Activated gamma-delta T cell (primary cell): ENCODE measurements around the gene IGF1.

ENCODE experiments used
- DNase-seq: peaks from one replicate; lab custom pipeline; 2025; lab: John Stamatoyannopoulos, UW
- total RNA-seq, 2 donors: gene quantifications; one replicate each; lab custom pipeline; 2026; lab: John Stamatoyannopoulos, UW

IGF1 gene
- total RNA-seq = 0.05 to 0.44 reads per million in 2 donors

GRCh38 chr12:102480406-102480805 is at the start of gene IGF1:
Gene IGF1, minus strand, starts transcription at chr12:102480563. Its CDS starts 182 bp downstream, at chr12:102480381.
- no peak for DNase-seq

- DNase-seq = no peak
Measured at GRCh38 chr12:102528111-102528510, 47.7 kb upstream of the IGF1 start.

DNA sequence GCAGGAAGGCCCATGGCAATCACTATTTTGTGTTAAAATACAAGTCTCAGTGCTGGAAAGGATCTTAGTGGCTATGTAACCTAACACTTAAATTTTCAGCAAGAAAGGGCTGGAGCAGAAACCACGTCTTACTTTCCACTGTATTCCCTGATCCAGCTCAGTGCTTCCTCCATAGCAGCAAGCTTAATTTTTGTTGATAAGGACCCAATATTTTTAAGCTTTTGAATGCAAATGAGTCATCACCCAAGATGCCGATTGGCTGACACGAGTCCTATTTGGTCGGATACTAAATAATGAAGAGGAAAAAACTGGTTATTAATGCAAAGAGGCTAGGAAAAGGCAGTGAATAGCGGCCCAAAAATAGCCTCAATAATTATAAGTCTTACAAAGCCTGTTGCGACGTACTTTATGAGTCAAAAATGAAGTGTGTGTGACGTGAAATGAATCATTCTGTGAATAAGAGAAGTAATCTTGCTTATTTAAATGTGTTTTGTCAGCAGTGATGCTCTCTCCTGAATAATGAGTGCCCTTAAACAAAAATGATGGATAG is 46.9 kb upstream of the IGF1 start:
- DNase-seq = no peak

- no peak for DNase-seq
Measured at GRCh38 chr12:102526656-102527055, 46.3 kb upstream of the IGF1 start.

DNA sequence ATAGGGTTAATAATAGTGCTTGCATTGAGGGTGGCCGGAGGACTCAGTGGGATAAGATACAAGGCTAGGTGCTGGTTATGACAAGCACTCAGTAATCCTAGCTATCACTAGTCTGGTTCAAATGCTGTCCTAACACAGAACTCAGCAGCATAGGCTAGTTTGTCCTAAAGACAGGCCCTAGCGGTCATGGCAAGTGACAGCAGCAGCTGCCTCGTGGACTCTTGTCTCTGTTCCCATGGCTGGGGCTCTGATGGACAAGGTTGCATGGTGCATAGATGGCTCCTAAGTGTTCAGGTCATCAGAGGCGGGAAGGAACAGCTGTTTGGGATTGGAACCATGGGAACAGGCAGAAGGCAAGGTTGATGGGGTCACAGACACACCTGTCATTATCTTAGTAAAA is 42.4 kb upstream of the IGF1 start:
- no peak for DNase-seq

DNA sequence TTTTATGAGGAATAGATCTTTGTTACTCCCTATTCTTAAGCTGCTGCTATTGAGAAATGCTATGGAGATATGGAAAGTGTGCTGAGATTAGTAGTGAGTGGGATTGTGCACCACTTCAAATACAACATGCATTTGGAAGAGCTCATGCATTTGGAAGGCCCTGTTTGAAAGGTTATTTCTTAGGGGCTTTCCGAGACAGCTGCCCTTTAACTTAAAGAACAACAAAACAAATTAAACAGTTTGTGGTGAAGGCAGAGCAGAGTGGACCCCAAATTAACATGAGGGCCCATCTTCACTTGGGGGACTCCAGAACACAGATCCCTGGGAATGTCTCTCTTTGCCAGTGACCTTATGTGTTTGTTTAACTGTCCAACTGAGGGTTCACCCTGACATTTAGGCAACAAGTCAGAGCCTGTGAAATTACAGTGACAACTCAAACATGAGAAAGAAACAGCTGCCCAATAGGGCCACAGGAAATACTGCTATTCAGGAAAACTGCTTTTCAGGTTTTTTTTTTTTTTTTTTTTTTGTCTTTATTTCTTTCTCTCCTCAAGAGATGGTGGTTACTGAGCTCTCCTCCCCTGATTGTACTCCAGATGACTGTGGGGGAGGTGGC is 41.4 kb upstream of the IGF1 start:
- no peak for DNase-seq

- no peak for DNase-seq
Measured at GRCh38 chr12:102518871-102519270, 38.5 kb upstream of the IGF1 start.

DNA sequence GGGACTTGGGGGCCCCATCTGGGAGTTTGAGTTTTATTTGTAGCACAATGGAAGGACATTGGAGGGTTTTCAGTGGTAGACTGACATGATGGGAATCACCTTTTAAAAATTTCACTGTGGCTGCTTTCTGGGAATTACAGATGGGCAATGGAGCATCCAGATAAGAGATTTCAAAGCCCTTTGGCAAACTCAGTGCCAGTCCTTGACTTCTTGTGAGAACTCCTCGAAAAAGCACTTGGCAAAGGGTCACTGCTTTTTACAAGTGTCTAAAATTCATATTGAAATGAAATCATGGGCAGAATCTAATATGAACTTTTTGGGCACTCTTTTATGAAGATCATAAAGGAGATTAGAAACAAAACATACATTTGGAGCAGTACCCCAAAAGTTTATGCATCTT is 34.3 kb upstream of the IGF1 start:
- DNase-seq = no peak

- DNase-seq = no peak
Measured at GRCh38 chr12:102513739-102514138, 33.4 kb upstream of the IGF1 start.

DNA sequence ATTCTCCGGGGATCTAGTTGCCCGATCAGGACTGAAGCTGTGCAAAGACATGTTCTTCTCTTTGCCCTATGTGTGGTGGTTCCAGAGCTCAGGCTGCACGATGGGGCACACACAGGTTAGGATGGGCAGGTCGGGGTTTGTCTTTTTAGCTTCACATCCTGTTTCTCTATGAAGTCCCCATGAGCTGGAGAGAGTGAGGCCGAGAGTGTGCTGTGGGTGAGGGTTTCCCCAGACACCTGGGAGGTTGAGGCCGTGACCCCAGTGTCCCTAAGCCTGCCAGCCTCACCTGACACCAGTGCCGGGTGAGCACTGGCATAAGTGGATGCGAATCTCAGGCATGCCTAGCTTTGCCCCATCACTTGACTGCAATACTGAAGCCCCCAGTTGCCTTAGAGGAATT is 32.9 kb upstream of the IGF1 start:
- DNase-seq = no peak

GRCh38 chr12:102512523-102512922 is 32.2 kb upstream of the IGF1 start:
- DNase-seq = no peak

DNA sequence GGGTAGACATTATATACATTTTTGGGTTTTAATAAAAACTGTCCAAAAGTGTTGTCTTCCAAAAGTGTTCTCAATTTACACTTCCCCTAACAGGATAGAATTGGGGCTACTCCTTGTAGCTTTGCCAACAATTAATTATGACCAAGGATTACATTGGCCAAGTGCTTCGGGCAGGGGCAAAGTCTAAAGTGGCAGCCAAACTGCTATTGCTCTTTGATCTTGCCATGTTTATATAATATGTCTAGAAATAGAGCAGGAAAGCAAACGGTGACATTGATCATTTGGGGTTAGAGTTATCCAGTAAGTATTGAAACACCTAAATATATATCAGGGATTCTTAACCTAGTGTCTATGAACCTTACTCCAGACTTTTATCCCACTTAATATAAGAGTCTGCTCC is 31.2 kb upstream of the IGF1 start:
- DNase-seq = no peak

DNA sequence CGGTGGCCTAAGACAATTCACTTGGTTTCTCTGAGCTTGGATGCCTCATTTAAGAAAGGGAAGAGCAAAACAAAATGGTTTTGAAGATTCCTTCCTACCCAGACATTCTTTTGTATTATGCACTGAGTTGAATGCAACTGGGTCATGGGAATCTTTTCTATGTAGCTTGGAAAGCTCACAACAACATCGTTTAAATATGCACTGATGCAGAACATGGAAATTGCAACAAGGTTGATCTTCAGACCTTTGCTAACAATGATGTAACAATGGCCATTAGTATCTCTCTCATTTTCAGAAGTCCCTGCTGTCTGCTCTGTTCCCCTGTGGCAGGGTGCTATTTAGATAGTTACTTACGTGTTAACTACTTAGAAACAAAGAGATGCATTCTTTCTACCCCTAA is 30.1 kb upstream of the IGF1 start:
- DNase-seq = no peak

DNA sequence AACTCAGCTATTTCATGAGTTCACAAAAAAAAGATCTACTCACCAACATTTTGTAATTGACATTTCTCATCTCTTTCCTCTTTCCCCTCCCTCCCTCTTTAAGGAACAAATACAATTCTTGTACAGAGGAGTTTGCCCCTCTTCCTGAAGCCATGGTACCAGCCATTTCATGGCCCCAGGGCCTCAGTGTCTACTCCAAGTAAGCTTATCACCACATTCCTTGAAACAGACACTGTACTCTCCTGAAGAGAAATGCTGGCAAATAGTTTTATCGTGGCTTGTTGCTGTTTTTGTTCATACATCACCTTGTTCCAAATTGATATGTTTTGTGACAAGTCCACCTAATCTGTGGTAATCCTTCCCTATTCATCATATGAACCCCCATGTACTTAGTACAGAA is 29.7 kb upstream of the IGF1 start:
- no peak for DNase-seq

GRCh38 chr12:102509123-102509626 is 28.8 kb upstream of the IGF1 start:
- DNase-seq = no peak

- no peak for DNase-seq
Measured at GRCh38 chr12:102508052-102508451, 27.7 kb upstream of the IGF1 start.

DNA sequence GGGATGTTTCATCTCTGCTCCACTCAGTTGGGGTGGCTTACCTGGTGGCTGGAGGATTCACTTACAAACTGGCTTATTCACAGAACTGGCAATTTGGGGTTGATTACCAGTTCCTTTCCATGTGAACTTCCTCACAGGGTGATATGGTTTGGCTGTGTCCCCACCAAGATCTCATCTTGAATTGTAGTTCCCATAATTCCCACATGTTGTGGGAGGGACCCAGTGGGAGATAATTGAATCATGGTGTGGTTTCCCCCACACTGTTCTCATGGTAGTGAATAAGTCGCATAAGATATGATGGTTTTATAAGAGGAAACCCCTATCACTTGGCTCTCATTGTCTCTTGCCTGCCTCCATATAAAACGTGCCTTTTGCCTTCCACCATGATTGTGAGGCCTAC is 26.9 kb upstream of the IGF1 start:
- no peak for DNase-seq

DNA sequence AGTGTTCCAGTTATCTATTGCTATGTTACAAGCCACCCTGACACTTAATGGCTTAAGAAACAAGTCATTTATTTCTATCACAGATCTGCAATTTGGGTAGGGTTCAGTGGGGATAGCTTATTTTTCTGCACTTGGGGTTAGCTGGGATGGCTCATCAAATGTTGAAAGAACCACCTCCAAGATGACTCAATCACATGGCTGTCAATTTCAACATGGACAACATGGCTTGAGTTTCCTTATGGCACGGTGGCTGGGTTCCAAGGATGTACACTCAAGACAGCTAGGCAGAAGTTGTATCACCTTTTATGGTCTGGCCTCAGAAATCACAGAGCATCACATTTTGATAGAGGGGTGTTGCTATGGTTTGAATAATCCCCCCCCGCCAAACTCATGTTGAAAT is 24.5 kb upstream of the IGF1 start:
- DNase-seq = no peak

DNA sequence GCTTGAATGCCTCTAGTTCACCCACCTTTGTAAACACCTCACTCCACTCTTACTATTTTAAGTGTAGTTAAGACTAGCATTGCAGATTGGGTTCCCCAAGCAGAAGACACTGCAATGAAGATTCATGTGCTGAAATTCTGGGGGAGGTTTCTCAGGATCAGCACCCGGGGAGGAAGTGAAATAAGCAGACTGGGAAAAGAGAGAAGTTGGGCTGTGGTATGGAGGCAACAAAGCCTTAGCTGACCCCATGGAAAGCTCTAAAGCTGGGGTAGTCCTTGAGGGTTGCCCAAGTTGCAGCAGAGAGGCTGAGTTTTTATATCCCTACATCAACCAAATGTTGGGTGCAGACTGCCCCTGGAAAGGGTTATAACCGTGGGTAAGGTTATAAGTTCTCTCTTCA is 23.9 kb upstream of the IGF1 start:
- no peak for DNase-seq

- DNase-seq = no peak
Measured at GRCh38 chr12:102503831-102504230, 23.5 kb upstream of the IGF1 start.

DNA sequence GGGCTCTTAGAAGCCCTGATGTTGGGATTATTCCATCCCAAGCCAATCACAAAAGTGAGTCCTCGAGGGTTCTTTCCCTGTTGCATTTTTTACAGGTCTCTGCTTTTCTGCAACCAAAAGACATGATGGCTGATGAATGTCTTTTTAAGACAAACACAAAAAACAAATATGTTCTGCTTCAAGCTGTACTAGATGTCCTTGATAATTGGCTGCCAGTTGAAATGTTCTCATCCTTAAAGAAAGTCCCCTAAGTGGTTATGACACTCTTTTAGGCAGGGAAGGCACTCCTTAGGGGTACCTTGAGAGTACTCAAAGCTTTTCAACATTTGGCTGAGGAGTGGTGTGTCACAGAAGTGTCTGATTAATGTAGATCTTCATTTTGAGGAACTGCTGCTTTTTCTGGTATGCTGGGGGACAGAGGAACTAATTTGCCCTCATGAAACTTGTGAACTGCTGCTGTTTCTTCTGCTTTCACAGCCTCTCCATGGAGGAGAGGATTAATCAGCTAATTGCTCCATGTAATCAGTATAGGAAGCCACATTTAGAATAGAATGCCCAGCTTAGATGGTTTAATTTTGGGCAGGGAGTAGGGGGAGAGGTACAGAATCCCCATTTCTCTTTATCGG is 22.8 kb upstream of the IGF1 start:
- DNase-seq = no peak

DNA sequence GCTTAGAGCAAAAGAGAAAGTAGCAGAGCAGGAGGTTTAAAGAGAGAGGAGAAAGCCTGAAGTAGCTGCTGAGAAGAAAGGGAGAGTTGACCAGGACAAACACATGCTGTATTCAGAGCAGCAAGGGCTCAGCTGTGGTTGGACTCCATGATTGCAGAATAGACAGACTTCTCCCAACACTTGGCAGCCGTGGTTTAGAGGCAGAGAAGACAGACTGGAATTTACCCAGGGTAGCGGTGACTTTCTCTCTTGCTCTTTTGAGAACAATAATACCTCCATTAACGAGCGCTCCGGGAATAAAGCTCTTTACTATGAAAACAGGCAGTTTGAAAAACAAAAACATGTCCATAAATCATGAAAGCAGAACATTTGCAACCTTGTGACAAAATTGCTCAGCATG is 21.4 kb upstream of the IGF1 start:
- DNase-seq = no peak

DNA sequence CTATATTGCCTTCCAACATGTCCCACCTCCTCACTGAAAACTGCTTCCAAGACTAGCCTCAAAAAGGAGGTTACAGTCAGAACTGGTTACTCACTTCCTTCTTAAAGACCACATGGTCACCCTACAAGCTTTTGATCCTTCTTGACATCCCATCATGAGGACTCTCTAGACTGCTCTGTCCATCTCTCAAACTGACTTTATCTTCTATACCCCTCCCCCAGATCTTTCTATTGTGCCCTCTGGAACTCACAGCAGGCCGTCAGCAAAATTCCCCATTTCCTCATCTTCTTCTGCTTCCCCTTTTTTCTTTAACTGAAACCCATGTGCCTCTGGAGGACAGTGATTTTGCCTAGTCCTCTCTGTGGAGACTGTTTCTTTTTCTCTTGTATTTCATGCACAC is 18.1 kb upstream of the IGF1 start:
- DNase-seq = no peak

DNA sequence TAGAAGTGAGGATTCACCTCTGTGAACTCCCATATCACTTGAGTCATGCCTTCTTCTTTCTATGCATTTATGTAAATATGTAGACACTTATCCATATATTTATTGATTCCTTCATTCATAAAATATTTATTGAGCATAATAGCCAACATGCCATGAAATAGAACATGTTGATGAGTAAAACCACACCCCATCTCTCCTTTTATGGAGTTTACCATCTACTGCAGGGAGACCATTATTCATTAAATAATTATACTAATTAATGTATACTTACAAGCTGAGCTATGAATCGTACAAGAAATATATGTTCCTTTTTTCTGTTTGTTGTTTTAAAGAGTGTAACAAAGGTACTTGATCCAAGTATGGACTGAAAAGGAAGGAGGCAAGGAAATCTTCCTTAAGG is 17.4 kb upstream of the IGF1 start:
- no peak for DNase-seq
